Vagina (tissue), 2 donors: ENCODE measurements around the gene CS.
"Not testable (repeated sequence)": the region's sequence is repeated elsewhere in the genome, so short reads cannot be mapped to it uniquely, and the experiment has no call there.

Experiments
- POLR2A ChIP-seq, 2 donors: fragments of 450-650 bp; IDR thresholded peaks; one replicate each; pipeline ENCODE4 v1.6.1; 2017; ENCODE audit warnings: antibody characterized with exemption in 2 of 2, mild to moderate bottlenecking in 2 of 2, moderate library complexity in 2 of 2
- POLR2AphosphoS5 ChIP-seq, 2 donors: sonication (generic); formaldehyde crosslinking; IDR thresholded peaks; one replicate each; pipeline ENCODE4 v1.9.0; 2017; ENCODE audit warnings: antibody characterized with exemption in 2 of 2, mild to moderate bottlenecking in 2 of 2, low read depth in 1 of 2; ENCODE audit not compliant: insufficient read depth in 1 of 2

DNA sequence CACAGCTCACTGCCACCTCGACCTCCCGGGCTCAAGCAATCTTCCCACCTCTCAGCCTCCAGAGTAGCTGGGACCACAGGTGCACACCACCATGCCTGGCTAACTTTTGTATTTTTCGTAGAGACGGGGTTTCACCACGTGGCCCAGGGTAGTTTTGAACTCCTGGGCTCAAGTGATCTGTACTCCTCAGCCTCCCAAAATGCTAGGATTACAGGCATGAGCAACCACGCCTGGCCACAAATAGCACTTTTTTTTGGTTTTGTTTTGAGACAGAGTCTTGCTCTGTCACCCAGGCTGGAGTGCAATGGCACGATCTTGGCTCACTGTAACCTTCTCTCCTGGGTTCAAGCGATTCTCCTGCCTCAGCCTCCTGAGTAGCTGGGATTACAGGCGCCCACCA is 47.1 kb upstream of the CS start:
- TF ChIP-seq POLR2AphosphoS5 (IDR thresholded peaks at IDR 0.05; ENCODE audit: insufficient read depth in 1 of 2, low read depth in 1 of 2); POLR2A (IDR thresholded peaks at IDR 0.05): not testable (repeated sequence)
